IMR-90 (cell line): ENCODE results near the gene MAJIN. TPM values are rescaled to one million over a fixed set of nuclear protein-coding genes. Genes with fewer than 3 reads are reported as not detected.
A peak's percentile ranks its signal among the peaks of the same experiment; 100 is the strongest.

ENCODE experiments used
- ATAC-seq: fragments of 200-7000 bp; cut with Tn5 transposase; 2 replicates; pipeline ENCODE4 v1.9.1; 2020; ENCODE audit warnings: low read depth, mild to moderate bottlenecking, moderate library complexity
- BruUV-seq: library from RNA; stranded (reverse); fragments of 400-500 nt; replicated peaks from 2 replicates; lab custom pipeline; 2021; lab: Mats Ljungman, UMichigan
- CTCF ChIA-PET: fragments of 300-600 bp; formaldehyde crosslinking; extraction: SDS; loops from one replicate; lab custom pipeline; 2021; ENCODE audit warnings: antibody characterized with exemption; lab: Yijun Ruan, JAX
- POLR2A ChIA-PET: fragments of 300-600 bp; sonication (Branson Sonifier 250); formaldehyde crosslinking; loops from one replicate; lab custom pipeline; 2022; ENCODE audit warnings: antibody characterized with exemption; ENCODE audit not compliant: unreplicated experiment; lab: Charles Lee
- DNase-seq: peaks from one replicate; pipeline ENCODE4 v3.0.0; 2013
- H2AFZ ChIP-seq: replicated peaks from 2 replicates; pipeline ENCODE3; 2013; ENCODE audit warnings: low read length, mild to moderate bottlenecking; ENCODE audit not compliant: poor library complexity
- H2AK5ac ChIP-seq: 2 replicates; pipeline ENCODE4 v1.6.1; 2013; ENCODE audit warnings: low read depth, low read length, inconsistent platforms
- H2AK9ac ChIP-seq: replicated peaks from 2 replicates; pipeline ENCODE3; 2013; ENCODE audit warnings: mild to moderate bottlenecking, low read depth, low read length, moderate library complexity; ENCODE audit not compliant: poor library complexity
- H2BK120ac ChIP-seq: 2 replicates; pipeline ENCODE4 v1.6.1; 2013; ENCODE audit warnings: low read depth, low read length, inconsistent platforms
- H2BK15ac ChIP-seq: 3 replicates; pipeline ENCODE4 v1.6.1; 2013; ENCODE audit warnings: low read depth, low read length, inconsistent platforms
- H2BK20ac ChIP-seq: 2 replicates; pipeline ENCODE4 v1.6.1; 2013; ENCODE audit warnings: low read depth, mild to moderate bottlenecking, inconsistent platforms, low read length, moderate library complexity
- H2BK5ac ChIP-seq: 2 replicates; pipeline ENCODE4 v1.6.1; 2013; ENCODE audit warnings: mild to moderate bottlenecking, low read depth, low read length, inconsistent platforms; ENCODE audit not compliant: poor library complexity, severe bottlenecking
- H3K14ac ChIP-seq: replicated peaks from 2 replicates; pipeline ENCODE4 v1.6.1; 2013; ENCODE audit warnings: low read depth, low read length, inconsistent platforms
- H3K18ac ChIP-seq: 2 replicates; pipeline ENCODE4 v1.6.1; 2013; ENCODE audit warnings: low read depth, low read length, control low read depth
- H3K23ac ChIP-seq: 2 replicates; pipeline ENCODE4 v1.6.1; 2013; ENCODE audit warnings: low read depth, low read length, inconsistent platforms
- H3K27ac ChIP-seq: 2 replicates; pipeline ENCODE4 v1.5.1; 2013; ENCODE audit warnings: mild to moderate bottlenecking, control low read depth, low read length; ENCODE audit not compliant: insufficient read depth
- H3K27me3 ChIP-seq: 2 replicates; pipeline ENCODE4 v1.6.1; 2013; ENCODE audit warnings: low read length; ENCODE audit not compliant: control insufficient read depth, insufficient read depth
- H3K36me3 ChIP-seq: 2 replicates; pipeline ENCODE4 v1.6.1; 2013; ENCODE audit warnings: low read length, mixed read lengths; ENCODE audit not compliant: control insufficient read depth, insufficient read depth
- H3K4ac ChIP-seq: 2 replicates; pipeline ENCODE4 v1.6.1; 2013; ENCODE audit warnings: low read depth, low read length, inconsistent platforms
- H3K4me1 ChIP-seq: 2 replicates; pipeline ENCODE4 v1.6.1; 2013; ENCODE audit warnings: low read length, mixed read lengths; ENCODE audit not compliant: control insufficient read depth, insufficient read depth
- H3K4me2 ChIP-seq: 2 replicates; pipeline ENCODE4 v1.6.1; 2013; ENCODE audit warnings: low read depth, mild to moderate bottlenecking, control low read depth, low read length, moderate library complexity
- H3K4me3 ChIP-seq: 2 replicates; pipeline ENCODE4 v1.5.1; 2013; ENCODE audit warnings: low read depth, mild to moderate bottlenecking, control low read depth, low read length, moderate library complexity; ENCODE audit not compliant: insufficient read depth
- H3K56ac ChIP-seq: 2 replicates; pipeline ENCODE4 v1.6.1; 2013; ENCODE audit warnings: low read length, inconsistent platforms; ENCODE audit not compliant: insufficient read depth; ENCODE audit errors: extremely low read depth
- H3K79me1 ChIP-seq, 2 experiments: 2 replicates each; pipeline ENCODE4 v1.6.1; 2013; ENCODE audit warnings: low read length in 2 of 2, inconsistent platforms in 1 of 2, low read depth in 1 of 2
- H3K9ac ChIP-seq: 2 replicates; pipeline ENCODE4 v1.6.1; 2013; ENCODE audit warnings: low read depth, low read length, control low read depth
- H3K9me1 ChIP-seq: 2 replicates; pipeline ENCODE4 v1.6.1; 2013; ENCODE audit warnings: low read length, inconsistent platforms; ENCODE audit not compliant: insufficient read depth
- H3K9me3 ChIP-seq: 2 replicates; pipeline ENCODE4 v1.6.1; 2013; ENCODE audit warnings: low read length; ENCODE audit not compliant: control insufficient read depth, insufficient read depth
- H4K20me1 ChIP-seq: 2 replicates; pipeline ENCODE4 v1.6.1; 2013; ENCODE audit warnings: low read length, inconsistent platforms; ENCODE audit not compliant: insufficient read depth
- H4K5ac ChIP-seq: 2 replicates; pipeline ENCODE4 v1.6.1; 2013; ENCODE audit warnings: mild to moderate bottlenecking, low read depth, low read length, control low read depth
- H4K8ac ChIP-seq, 2 experiments: 2 replicates each; pipeline ENCODE4 v1.6.1; 2013; ENCODE audit warnings: low read depth in 2 of 2, low read length in 2 of 2, control low read depth in 1 of 2, inconsistent platforms in 1 of 2
- H4K91ac ChIP-seq: 2 replicates; pipeline ENCODE4 v1.6.1; 2013; ENCODE audit warnings: low read depth, low read length, inconsistent platforms; ENCODE audit not compliant: insufficient read depth
- BHLHE40 ChIP-seq: fragments of 150-350 bp; IDR thresholded peaks from 2 replicates; pipeline ENCODE4 v1.6.1; 2016; ENCODE audit warnings: mild to moderate bottlenecking, low read depth, low read length
- CEBPB ChIP-seq: IDR thresholded peaks from 2 replicates; pipeline ENCODE4 v1.6.1; 2012; ENCODE audit warnings: low read depth, low read length, improper control_type of control experiment
- CHD1 ChIP-seq: IDR thresholded peaks from 2 replicates; pipeline ENCODE4 v1.6.1; 2012; ENCODE audit warnings: low read depth, low read length, improper control_type of control experiment
- CTCF ChIP-seq: conservative IDR thresholded peaks from 2 replicates; pipeline ENCODE4 v1.5.1; 2012; ENCODE audit warnings: mild to moderate bottlenecking, low read depth, low read length, improper control_type of control experiment
- FOS ChIP-seq: fragments of 150-350 bp; IDR thresholded peaks from 2 replicates; pipeline ENCODE4 v1.6.1; 2016; ENCODE audit warnings: low read depth, low read length
- MAFK ChIP-seq: IDR thresholded peaks from 2 replicates; pipeline ENCODE4 v1.6.1; 2012; ENCODE audit warnings: low read depth, low read length, improper control_type of control experiment
- MAZ ChIP-seq: IDR thresholded peaks from 2 replicates; pipeline ENCODE4 v1.6.1; 2012; ENCODE audit warnings: low read depth, mild to moderate bottlenecking, low read length, improper control_type of control experiment, moderate library complexity, borderline replicate concordance
- MXI1 ChIP-seq: IDR thresholded peaks from 2 replicates; pipeline ENCODE4 v1.6.1; 2012; ENCODE audit warnings: low read depth, mild to moderate bottlenecking, low read length, moderate library complexity, borderline replicate concordance
- NFE2L2 ChIP-seq: fragments of 150-350 bp; IDR thresholded peaks from 2 replicates; pipeline ENCODE4 v1.6.1; 2016; ENCODE audit warnings: low read depth, mild to moderate bottlenecking, low read length
- RCOR1 ChIP-seq: IDR thresholded peaks from 2 replicates; pipeline ENCODE4 v1.6.1; 2012; ENCODE audit warnings: mild to moderate bottlenecking, low read length, improper control_type of control experiment; ENCODE audit not compliant: insufficient replicate concordance
- RFX5 ChIP-seq: IDR thresholded peaks from 2 replicates; pipeline ENCODE4 v1.8.0; 2012; ENCODE audit warnings: low read depth, mild to moderate bottlenecking, low read length, moderate library complexity
- SMC3 ChIP-seq: fragments of 150-350 bp; IDR thresholded peaks from 2 replicates; pipeline ENCODE4 v1.6.1; 2016; ENCODE audit warnings: low read depth, mild to moderate bottlenecking, antibody characterized with exemption, low read length, moderate library complexity
- WGBS, 2 experiments: methylation state at CpG; one replicate each; pipeline versions ENCODE4 v1.1.5 to v1.1.7; 2013; ENCODE audit warnings: missing lambda C conversion rate in 2 of 2; ENCODE audit not compliant: insufficient read length in 1 of 2; ENCODE audit errors: extremely low coverage in 2 of 2; 5-methylcytosine and 5-hydroxymethylcytosine counted together
- dilution Hi-C: fragments of 300-500 bp; cut with HindIII; formaldehyde crosslinking; loops from one replicate; pipeline ENCODE4 v1.14.3; 2018; ENCODE audit warnings: low sequenced_read_pairs; ENCODE audit not compliant: unreplicated experiment
- in situ Hi-C: fragments of 300-500 bp; cut with MboI; formaldehyde crosslinking; loops from 3 replicates; pipeline ENCODE4 v1.14.3; 2019; ENCODE audit warnings: low sequenced_read_pairs, inconsistent platforms, mixed read lengths
- intact Hi-C: fragments of 100-400 bp; cut with micrococcal nuclease; formaldehyde crosslinking; loops from 2 replicates; pipeline ENCODE4 v1.10.0; 2022
- polyA plus RNA-seq, 3 experiments: library from polyadenylated mRNA; depleted of rRNA; stranded (reverse); fragments of >200 nt; gene quantifications; 2 replicates each; pipeline ENCODE4 v1.2.3, GENCODE V29; 2012; ENCODE audit warnings: low replicate concordance in 1 of 3
- total RNA-seq: library from RNA; depleted of rRNA; stranded (reverse); fragments of >200 nt; gene quantifications from 2 replicates; pipeline ENCODE4 v1.2.3, GENCODE V29; 2012
- TF ChIP-seq, protein P1 (sequence below): fragments of 150-350 bp; IDR thresholded peaks from 2 replicates; pipeline ENCODE4 v1.6.1; 2016; ENCODE audit warnings: low read depth, mild to moderate bottlenecking, low read length, moderate library complexity, borderline replicate concordance

The MAJIN gene
- total and polyA plus RNA-seq, 2 of the 4 experiments (the other 2 are of a cell fraction) = not detected

GRCh38 chr11:65003282-65003681 is 31.4 kb upstream of the MAJIN start:
- Histone ChIP-seq H4K91ac (no peak overlapping the region), H3K56ac (no peak overlapping the region), H3K4ac (no peak overlapping the region), H2BK15ac (no peak overlapping the region), H2AFZ (peak overlapping the region; percentile 21), H3K9me3 (no peaks in the 10 kb centered on the region), H3K4me1 (peaks cover 5% of the 10 kb centered on the region; the same call in 1 of the 2 replicates), H3K14ac (no peak overlapping the region), H3K18ac (no peak overlapping the region), H4K20me1 (no peaks in the 10 kb centered on the region), H2BK120ac (no peak overlapping the region), H2AK9ac (no peak overlapping the region), H3K4me2 (no peak overlapping the region), H3K23ac (no peak overlapping the region), H3K4me3 (no peak overlapping the region), H3K9me1 (peaks cover 11% of the 10 kb centered on the region), H2BK20ac (no peak overlapping the region), H4K8ac (no peak overlapping the region), H3K27me3 (no peaks in the 10 kb centered on the region), H4K5ac (no peak overlapping the region), H3K79me1 (no peaks in the 10 kb centered on the region; a peak in 1 of 4 replicates), H2BK5ac (no peak overlapping the region), H3K9ac (no peak overlapping the region), H3K27ac (no peak overlapping the region), H3K36me3 (no peaks in the 10 kb centered on the region), H2AK5ac (no peak overlapping the region)
- WGBS, 2 experiments = 80% methylated on average over 1 of the region's 7 CpGs; no CpG with 5 or more reads in 1 of the 2 experiments
- in situ Hi-C loops (loop anchor here (10.0 kb wide), 1 partner anchor 158 kb away; the partner anchor contains the start of gene CDC42BPG), intact Hi-C loops (no loop called here), dilution Hi-C loops (no loop called here)
- ATAC-seq (peak; percentile 55), DNase-seq (peak; percentile 66)
- no TSS peak for BruUV-seq
- TF ChIP-seq MXI1 (peak; percentile 73; the same call in 1 of the 2 replicates), MAZ (no peak), RFX5 (no peak), CHD1 (no peak), MAFK (no peak), RCOR1 (peak; percentile 56), NFE2L2 (no peak), BHLHE40 (no peak), CEBPB (no peak), SMC3 (no peak), CTCF (no peak), FOS (no peak)
- TF ChIP-seq, protein P1, sequence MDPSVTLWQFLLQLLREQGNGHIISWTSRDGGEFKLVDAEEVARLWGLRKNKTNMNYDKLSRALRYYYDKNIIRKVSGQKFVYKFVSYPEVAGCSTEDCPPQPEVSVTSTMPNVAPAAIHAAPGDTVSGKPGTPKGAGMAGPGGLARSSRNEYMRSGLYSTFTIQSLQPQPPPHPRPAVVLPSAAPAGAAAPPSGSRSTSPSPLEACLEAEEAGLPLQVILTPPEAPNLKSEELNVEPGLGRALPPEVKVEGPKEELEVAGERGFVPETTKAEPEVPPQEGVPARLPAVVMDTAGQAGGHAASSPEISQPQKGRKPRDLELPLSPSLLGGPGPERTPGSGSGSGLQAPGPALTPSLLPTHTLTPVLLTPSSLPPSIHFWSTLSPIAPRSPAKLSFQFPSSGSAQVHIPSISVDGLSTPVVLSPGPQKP = no peak
- CTCF ChIA-PET = no interaction called here
- POLR2A ChIA-PET = no interaction called here
